H1 (cell line): Measurements from ENCODE around the gene THYN1. TPM values are rescaled to one million over a fixed set of nuclear protein-coding genes. Genes with fewer than 3 reads are reported as not detected.

Experiments
- CTCF ChIA-PET: fragments of 300-600 bp; sonication (Branson Sonifier 250); formaldehyde crosslinking; loops from one replicate; lab custom pipeline; 2021; ENCODE audit not compliant: partially characterized antibody; lab: Charles Lee
- POLR2A ChIA-PET: fragments of 300-600 bp; sonication (Branson Sonifier 250); formaldehyde crosslinking; loops from one replicate; lab custom pipeline; 2021; ENCODE audit warnings: inconsistent platforms; ENCODE audit not compliant: partially characterized antibody; lab: Charles Lee
- DNase-seq, 2 experiments: peaks; one replicate each; pipeline versions ENCODE4 v3.0.0 to v3.0.0-alpha.2; 2010 to 2022; ENCODE audit warnings: low spot score in 2 of 2, low read depth in 1 of 2, mixed read lengths in 1 of 2
- FAIRE-seq: peaks from 2 replicates; lab custom pipeline; 2011; peaks lifted over from hg19 to GRCh38; lab: Jason Lieb, UNC
- H2AFZ ChIP-seq: 2 replicates; pipeline ENCODE4 v1.8.1; 2012; ENCODE audit warnings: low read length, inconsistent platforms
- H2AK5ac ChIP-seq: 2 replicates; pipeline ENCODE4 v1.6.1; 2013; ENCODE audit warnings: low read depth, low read length
- H2BK120ac ChIP-seq: replicated peaks from 2 replicates; pipeline ENCODE3; 2013; ENCODE audit warnings: low read depth, low read length, inconsistent platforms
- H2BK12ac ChIP-seq: 2 replicates; pipeline ENCODE4 v1.6.1; 2013; ENCODE audit warnings: low read depth, low read length
- H2BK15ac ChIP-seq: 2 replicates; pipeline ENCODE4 v1.6.1; 2013; ENCODE audit warnings: low read length
- H2BK20ac ChIP-seq: 2 replicates; pipeline ENCODE4 v1.6.1; 2013; ENCODE audit warnings: low read length
- H2BK5ac ChIP-seq: 2 replicates; pipeline ENCODE4 v1.6.1; 2013; ENCODE audit warnings: low read depth, low read length
- H3K14ac ChIP-seq: 2 replicates; pipeline ENCODE4 v1.6.1; 2013; ENCODE audit warnings: inconsistent platforms; ENCODE audit not compliant: insufficient read length
- H3K18ac ChIP-seq: 2 replicates; pipeline ENCODE4 v1.6.1; 2013; ENCODE audit warnings: low read length; ENCODE audit errors: extremely low read depth
- H3K23ac ChIP-seq: 2 replicates; pipeline ENCODE4 v1.6.1; 2013; ENCODE audit warnings: inconsistent platforms; ENCODE audit not compliant: insufficient read length
- H3K23me2 ChIP-seq: 2 replicates; pipeline ENCODE4 v1.6.1; 2013; ENCODE audit warnings: low read depth, low read length
- H3K27ac ChIP-seq: 2 replicates; pipeline ENCODE4 v1.6.1; 2011; ENCODE audit warnings: low read depth, low read length, inconsistent platforms
- H3K27me3 ChIP-seq, 4 experiments: replicated peaks in 1 of 4; 1 replicate in 1 of 4; 2 replicates in 3 of 4; pipeline versions ENCODE4 v1.6.1 to v1.8.1; 2011 to 2013; ENCODE audit warnings: low read length in 3 of 4, mild to moderate bottlenecking in 3 of 4, inconsistent platforms in 2 of 4, mixed read lengths in 2 of 4, moderate library complexity in 1 of 4; ENCODE audit not compliant: control insufficient read depth in 3 of 4, insufficient read depth in 3 of 4; ENCODE audit errors: extremely low read depth in 1 of 4
- H3K36me3 ChIP-seq, 4 experiments: 2 replicates each; pipeline versions ENCODE4 v1.6.1 to v1.8.1; 2011 to 2013; ENCODE audit warnings: mild to moderate bottlenecking in 4 of 4, low read length in 3 of 4, moderate library complexity in 2 of 4, control low read depth in 1 of 4, inconsistent platforms in 1 of 4; ENCODE audit not compliant: insufficient read depth in 4 of 4, control insufficient read depth in 2 of 4
- H3K4ac ChIP-seq: replicated peaks from 2 replicates; pipeline ENCODE3; 2013; ENCODE audit warnings: low read length, low read depth, mixed read lengths, inconsistent platforms; ENCODE audit not compliant: insufficient read length
- H3K4me1 ChIP-seq, 4 experiments: replicated peaks in 1 of 4; 1 replicate in 1 of 4; 2 replicates in 3 of 4; pipeline versions ENCODE4 v1.6.1 to v1.8.1; 2011 to 2013; ENCODE audit warnings: low read length in 3 of 4, inconsistent platforms in 2 of 4, mixed read lengths in 1 of 4; ENCODE audit not compliant: insufficient read depth in 4 of 4, control insufficient read depth in 3 of 4
- H3K4me2 ChIP-seq, 2 experiments: 2 replicates each; pipeline versions ENCODE4 v1.6.1 to v1.8.1; 2011 to 2013; ENCODE audit warnings: low read depth in 2 of 2, low read length in 2 of 2, control low read depth in 1 of 2, inconsistent platforms in 1 of 2, mild to moderate bottlenecking in 1 of 2; ENCODE audit not compliant: insufficient read depth in 1 of 2
- H3K4me3 ChIP-seq, 4 experiments: fragments of 200-600, 300-600 bp in 1 of 4; sonication (generic), shearing (Covaris generic), sonication (Bioruptor Twin) in 1 of 4; 2 replicates each; pipeline versions ENCODE4 v1.5.1 to v1.8.1; 2011 to 2016; ENCODE audit warnings: low read length in 4 of 4, low read depth in 3 of 4, control low read depth in 2 of 4, inconsistent platforms in 2 of 4, mild to moderate bottlenecking in 2 of 4, mixed read lengths in 1 of 4, moderate library complexity in 1 of 4; ENCODE audit not compliant: insufficient read depth in 2 of 4; ENCODE audit errors: extremely low read depth in 1 of 4
- H3K56ac ChIP-seq: replicated peaks from 2 replicates; pipeline ENCODE3; 2013; ENCODE audit warnings: low read depth, mild to moderate bottlenecking, mixed read lengths, low read length, inconsistent platforms; ENCODE audit not compliant: insufficient read length
- H3K79me1 ChIP-seq: 2 replicates; pipeline ENCODE4 v1.6.1; 2013; ENCODE audit warnings: low read depth, low read length, control low read depth
- H3K79me2 ChIP-seq, 2 experiments: 2 replicates each; pipeline versions ENCODE4 v1.6.1 to v1.8.1; 2012 to 2013; ENCODE audit warnings: low read length in 2 of 2, mild to moderate bottlenecking in 2 of 2, inconsistent platforms in 1 of 2; ENCODE audit not compliant: insufficient read depth in 2 of 2, control insufficient read depth in 1 of 2
- H3K9ac ChIP-seq, 4 experiments: replicated peaks in 1 of 4; 1 replicate in 1 of 4; 2 replicates in 3 of 4; pipeline versions ENCODE4 v1.6.1 to v1.8.1; 2011 to 2013; ENCODE audit warnings: low read depth in 3 of 4, low read length in 3 of 4, control low read depth in 2 of 4, mild to moderate bottlenecking in 2 of 4, moderate library complexity in 2 of 4, inconsistent platforms in 1 of 4; ENCODE audit errors: extremely low read depth in 1 of 4
- H3K9me3 ChIP-seq, 2 experiments: 2 replicates each; pipeline versions ENCODE4 v1.6.1 to v1.8.1; 2012 to 2013; ENCODE audit warnings: mild to moderate bottlenecking in 2 of 2, moderate library complexity in 2 of 2, control low read depth in 1 of 2, inconsistent platforms in 1 of 2, low read depth in 1 of 2, low read length in 1 of 2, mixed read lengths in 1 of 2; ENCODE audit not compliant: insufficient read depth in 2 of 2
- H4K20me1 ChIP-seq, 2 experiments: replicated peaks in 1 of 2; 2 replicates each; pipeline versions ENCODE3 to v1.8.1; 2011 to 2013; ENCODE audit warnings: inconsistent platforms in 2 of 2, low read length in 2 of 2, mild to moderate bottlenecking in 1 of 2; ENCODE audit not compliant: insufficient read depth in 2 of 2, control insufficient read depth in 1 of 2
- H4K5ac ChIP-seq: 2 replicates; pipeline ENCODE4 v1.6.1; 2013; ENCODE audit warnings: low read length, low read depth, mixed read lengths, inconsistent platforms; ENCODE audit not compliant: insufficient read length
- H4K8ac ChIP-seq: 2 replicates; pipeline ENCODE4 v1.8.0; 2013; ENCODE audit warnings: mild to moderate bottlenecking, moderate library complexity, low read length, inconsistent platforms; ENCODE audit not compliant: insufficient read depth; ENCODE audit errors: extremely low read depth
- H4K91ac ChIP-seq: replicated peaks from 2 replicates; pipeline ENCODE3; 2013; ENCODE audit warnings: low read length, mixed read lengths, inconsistent platforms; ENCODE audit not compliant: insufficient read length
- ASH2L ChIP-seq: fragments of 200-600, 300-600 bp; sonication (generic); IDR thresholded peaks from one replicate; pipeline ENCODE4 v1.7.1; 2017; ENCODE audit warnings: low read length
- BRCA1 ChIP-seq: IDR thresholded peaks from 2 replicates; pipeline ENCODE4 v1.6.1; 2012; ENCODE audit warnings: low read depth, low read length, improper control_type of control experiment
- EGR1 ChIP-seq: IDR thresholded peaks from 2 replicates; pipeline ENCODE4 v1.6.1; 2011; ENCODE audit warnings: low read depth, low read length, borderline replicate concordance
- GTF2F1 ChIP-seq: IDR thresholded peaks from 2 replicates; pipeline ENCODE4 v1.6.1; 2012; ENCODE audit warnings: low read depth, low read length, improper control_type of control experiment, borderline replicate concordance
- POLR2A ChIP-seq, 2 experiments: IDR thresholded peaks; 1 replicate in 1 of 2; 2 replicates in 1 of 2; pipeline ENCODE4 v1.6.1; 2011; ENCODE audit warnings: low read depth in 2 of 2, low read length in 2 of 2, mild to moderate bottlenecking in 2 of 2; ENCODE audit errors: control extremely low read depth in 1 of 2
- POLR2AphosphoS5 ChIP-seq: IDR thresholded peaks from 2 replicates; pipeline ENCODE4 v1.6.1; 2011; ENCODE audit warnings: low read depth, low read length
- YY1 ChIP-seq: IDR thresholded peaks from 2 replicates; pipeline ENCODE4 v1.6.1; 2011; ENCODE audit warnings: low read depth, mild to moderate bottlenecking, low read length
- WGBS, 2 experiments: shearing (Covaris generic) in 1 of 2; methylation state at CpG; one replicate each; pipeline versions ENCODE4 v1.1.6 to v1.1.7; 2013 to 2015; ENCODE audit warnings: low lambda C conversion rate in 2 of 2, mixed read lengths in 2 of 2, inconsistent platforms in 1 of 2, low coverage in 1 of 2, missing lambda C conversion rate in 1 of 2; ENCODE audit not compliant: insufficient replicate concordance in 2 of 2, insufficient coverage in 1 of 2, insufficient read length in 1 of 2; ENCODE audit errors: extremely low coverage in 1 of 2, missing lambda C conversion rate in 1 of 2; 5-methylcytosine and 5-hydroxymethylcytosine counted together
- polyA plus RNA-seq, 7 experiments: library from polyadenylated mRNA; depleted of rRNA in 3 of 7; stranded (reverse) in 5 of 7; unstranded in 2 of 7; fragments of >200 nt in 5 of 7; fragments of 200-250 nt in 2 of 7; gene quantifications; 1 replicate in 5 of 7; 2 replicates in 1 of 7; 4 replicates in 1 of 7; pipeline versions ENCODE4 v1.2.1 to v1.2.3, GENCODE V29; 2011 to 2013; ENCODE audit warnings: missing spikeins in 2 of 7, mixed read lengths in 2 of 7
- total RNA-seq: library from RNA; stranded (reverse); fragmentation: NEBNext Ultra II Directional; extraction: Animal tissue kit (Norgen Biotek cat#: 25700); gene quantifications from 2 replicates; pipeline ENCODE4 v1.2.1, GENCODE V29; 2021
- TF ChIP-seq, protein P1 (sequence below), 3 experiments: IDR thresholded peaks; 1 replicate in 2 of 3; 2 replicates in 1 of 3; pipeline versions ENCODE4 v1.5.1 to v1.6.1; 2011; ENCODE audit warnings: low read length in 3 of 3, mild to moderate bottlenecking in 3 of 3, inconsistent platforms in 2 of 3, low read depth in 1 of 3, moderate library complexity in 1 of 3; ENCODE audit not compliant: insufficient read depth in 1 of 3; ENCODE audit errors: control extremely low read depth in 1 of 3
- TF ChIP-seq, protein P2 (sequence below): IDR thresholded peaks from 2 replicates; pipeline ENCODE4 v1.6.1; 2012; ENCODE audit warnings: inconsistent platforms

THYN1 gene
- total and polyA plus RNA-seq, 2 of the 8 experiments (the other 6 are each of a cell fraction or from before 2014, with no cell fraction given) = 77.3 to 95.1 TPM

DNA sequence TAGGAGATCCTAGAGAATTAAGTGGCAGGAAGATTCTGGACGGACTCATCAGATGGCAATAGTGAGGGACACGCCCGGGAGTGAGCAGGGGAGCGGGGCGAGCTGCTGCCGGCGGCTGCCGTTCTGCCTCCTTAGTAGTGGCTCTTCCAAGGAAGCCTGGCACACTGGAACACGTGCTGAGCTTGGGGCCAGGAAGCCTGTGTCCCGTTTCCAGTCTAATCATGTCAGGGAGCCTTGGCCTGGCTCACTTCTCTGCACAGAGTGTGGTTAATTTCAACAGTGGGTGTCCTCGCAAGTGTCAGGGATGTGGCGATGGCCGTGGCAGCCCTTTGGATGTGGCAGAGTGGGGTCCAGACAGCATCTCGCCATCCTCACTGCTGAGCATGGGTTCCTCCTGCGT is 39.5 kb upstream of the THYN1 start:
- no peak overlapping the region for H4K5ac ChIP-seq
- no peaks in the 10 kb centered on the region for H3K79me2 ChIP-seq
- no peak overlapping the region for H2BK12ac ChIP-seq
- no peaks in the 10 kb centered on the region; a peak in 1 of 7 replicates for H3K27me3 ChIP-seq
- 83% methylated on average over 15 of the region's 15 CpGs; no CpG with 5 or more reads in 1 of the 2 experiments for WGBS, 2 experiments
- no peak overlapping the region for H2AFZ ChIP-seq
- no peak overlapping the region for H3K4me3 ChIP-seq
- H3K18ac ChIP-seq = no peak overlapping the region
- H4K8ac ChIP-seq = no peak overlapping the region
- no peaks in the 10 kb centered on the region; a peak in 1 of 7 replicates for H3K4me1 ChIP-seq
- no peak overlapping the region for H3K4me2 ChIP-seq
- H3K9ac ChIP-seq = no peak overlapping the region; a peak in 1 of 7 replicates
- H4K20me1 ChIP-seq = no peaks in the 10 kb centered on the region
- H3K79me1 ChIP-seq = no peaks in the 10 kb centered on the region
- no peak overlapping the region for H2BK5ac ChIP-seq
- H4K91ac ChIP-seq = no peak overlapping the region
- ChIA-PET CTCF (interaction anchor here (1.0 to 4.3 kb wide), 4 partner anchors 15 to 36 kb away, joined by 3 to 26 read pairs (median 4); no protein-coding TSS in a partner anchor), POLR2A (interaction anchor here (1.1 to 1.2 kb wide), 2 partner anchors 18 to 39 kb away, joined by 3 read pairs; partner anchors contain the start of genes ACAD8 and THYN1)
- no peak overlapping the region for H2AK5ac ChIP-seq
- no peak overlapping the region for H3K56ac ChIP-seq
- no peak overlapping the region for H2BK20ac ChIP-seq
- H2BK15ac ChIP-seq = no peak overlapping the region
- H3K14ac ChIP-seq = no peak overlapping the region
- H3K4ac ChIP-seq = no peak overlapping the region
- H3K23me2 ChIP-seq = no peaks in the 10 kb centered on the region
- H2BK120ac ChIP-seq = no peak overlapping the region
- H3K27ac ChIP-seq = no peak overlapping the region
- no peak overlapping the region for H3K23ac ChIP-seq
- FAIRE-seq (no peak), DNase-seq (no peak)
- H3K9me3 ChIP-seq = no peaks in the 10 kb centered on the region
- peaks cover 3 to 20% (median 8%) of the 10 kb centered on the region in 4 experiments; a peak in 6 of 8 replicates for H3K36me3 ChIP-seq
- TF ChIP-seq YY1 = no peak
- no peak for TF ChIP-seq BRCA1
- TF ChIP-seq EGR1 = no peak
- TF ChIP-seq, protein P1, sequence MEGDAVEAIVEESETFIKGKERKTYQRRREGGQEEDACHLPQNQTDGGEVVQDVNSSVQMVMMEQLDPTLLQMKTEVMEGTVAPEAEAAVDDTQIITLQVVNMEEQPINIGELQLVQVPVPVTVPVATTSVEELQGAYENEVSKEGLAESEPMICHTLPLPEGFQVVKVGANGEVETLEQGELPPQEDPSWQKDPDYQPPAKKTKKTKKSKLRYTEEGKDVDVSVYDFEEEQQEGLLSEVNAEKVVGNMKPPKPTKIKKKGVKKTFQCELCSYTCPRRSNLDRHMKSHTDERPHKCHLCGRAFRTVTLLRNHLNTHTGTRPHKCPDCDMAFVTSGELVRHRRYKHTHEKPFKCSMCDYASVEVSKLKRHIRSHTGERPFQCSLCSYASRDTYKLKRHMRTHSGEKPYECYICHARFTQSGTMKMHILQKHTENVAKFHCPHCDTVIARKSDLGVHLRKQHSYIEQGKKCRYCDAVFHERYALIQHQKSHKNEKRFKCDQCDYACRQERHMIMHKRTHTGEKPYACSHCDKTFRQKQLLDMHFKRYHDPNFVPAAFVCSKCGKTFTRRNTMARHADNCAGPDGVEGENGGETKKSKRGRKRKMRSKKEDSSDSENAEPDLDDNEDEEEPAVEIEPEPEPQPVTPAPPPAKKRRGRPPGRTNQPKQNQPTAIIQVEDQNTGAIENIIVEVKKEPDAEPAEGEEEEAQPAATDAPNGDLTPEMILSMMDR (IDR thresholded peaks at IDR 0.05; ENCODE audit: control extremely low read depth in 1 of 3, insufficient read depth in 1 of 3, low read depth in 1 of 3, low read length in 3 of 3) = no peak
- no peak for TF ChIP-seq ASH2L
- TF ChIP-seq POLR2AphosphoS5 = no peak
- TF ChIP-seq, protein P2, sequence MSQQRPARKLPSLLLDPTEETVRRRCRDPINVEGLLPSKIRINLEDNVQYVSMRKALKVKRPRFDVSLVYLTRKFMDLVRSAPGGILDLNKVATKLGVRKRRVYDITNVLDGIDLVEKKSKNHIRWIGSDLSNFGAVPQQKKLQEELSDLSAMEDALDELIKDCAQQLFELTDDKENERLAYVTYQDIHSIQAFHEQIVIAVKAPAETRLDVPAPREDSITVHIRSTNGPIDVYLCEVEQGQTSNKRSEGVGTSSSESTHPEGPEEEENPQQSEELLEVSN = no peak
- no peak for TF ChIP-seq GTF2F1
- no peak for TF ChIP-seq POLR2A (IDR thresholded peaks at IDR 0.05; ENCODE audit: control extremely low read depth in 1 of 2, low read depth in 2 of 2, low read length in 2 of 2)
